Measurements from ENCODE around the gene STEAP1B.

STEAP1B gene

DNA sequence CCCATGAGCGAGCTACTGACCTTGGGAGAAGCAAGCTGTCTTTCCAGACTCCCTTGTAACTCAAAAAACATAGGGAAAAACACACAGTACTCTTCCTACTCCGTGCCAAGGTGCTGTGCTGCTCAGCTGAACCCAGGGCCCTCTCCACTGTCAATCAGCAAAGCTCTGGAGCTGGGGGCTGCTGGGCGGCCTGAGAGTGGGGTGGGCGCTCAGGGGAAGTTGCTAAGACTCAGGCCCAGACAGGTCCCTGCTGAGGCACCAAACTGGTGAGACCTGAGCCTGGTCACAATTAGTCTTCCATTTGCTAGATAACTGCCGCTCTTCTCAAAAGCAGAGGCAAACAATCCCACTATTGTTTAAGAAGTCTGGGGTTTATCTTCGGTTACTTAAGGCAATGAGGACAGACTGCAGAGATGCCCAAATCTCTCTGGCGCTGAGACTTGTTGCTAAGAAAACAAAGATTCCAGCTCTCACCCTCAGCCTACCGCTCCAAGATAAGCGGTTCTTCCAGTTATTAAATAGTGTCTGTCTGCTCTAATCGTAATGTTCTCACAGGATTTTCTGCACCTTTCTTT is 22.0 kb downstream of the STEAP1B start:
- ChIA-PET POLR2A (no interaction called here), CTCF (interaction anchor here (1.4 to 11.3 kb wide), 3 partner anchors 11 to 370 kb away, joined by 3 to 232 read pairs (median 4); no protein-coding TSS in a partner anchor)
- TF ChIP-seq, protein P1, sequence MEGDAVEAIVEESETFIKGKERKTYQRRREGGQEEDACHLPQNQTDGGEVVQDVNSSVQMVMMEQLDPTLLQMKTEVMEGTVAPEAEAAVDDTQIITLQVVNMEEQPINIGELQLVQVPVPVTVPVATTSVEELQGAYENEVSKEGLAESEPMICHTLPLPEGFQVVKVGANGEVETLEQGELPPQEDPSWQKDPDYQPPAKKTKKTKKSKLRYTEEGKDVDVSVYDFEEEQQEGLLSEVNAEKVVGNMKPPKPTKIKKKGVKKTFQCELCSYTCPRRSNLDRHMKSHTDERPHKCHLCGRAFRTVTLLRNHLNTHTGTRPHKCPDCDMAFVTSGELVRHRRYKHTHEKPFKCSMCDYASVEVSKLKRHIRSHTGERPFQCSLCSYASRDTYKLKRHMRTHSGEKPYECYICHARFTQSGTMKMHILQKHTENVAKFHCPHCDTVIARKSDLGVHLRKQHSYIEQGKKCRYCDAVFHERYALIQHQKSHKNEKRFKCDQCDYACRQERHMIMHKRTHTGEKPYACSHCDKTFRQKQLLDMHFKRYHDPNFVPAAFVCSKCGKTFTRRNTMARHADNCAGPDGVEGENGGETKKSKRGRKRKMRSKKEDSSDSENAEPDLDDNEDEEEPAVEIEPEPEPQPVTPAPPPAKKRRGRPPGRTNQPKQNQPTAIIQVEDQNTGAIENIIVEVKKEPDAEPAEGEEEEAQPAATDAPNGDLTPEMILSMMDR (IDR thresholded peaks at IDR 0.05; ENCODE audit: insufficient read depth, low read length, missing control alignments), result no peak
- no peak for DNase-seq (ENCODE audit: low read depth, low spot score)
- H3K4me3 ChIP-seq (ENCODE audit: low read depth, low read length), result no peak overlapping the region

DNA sequence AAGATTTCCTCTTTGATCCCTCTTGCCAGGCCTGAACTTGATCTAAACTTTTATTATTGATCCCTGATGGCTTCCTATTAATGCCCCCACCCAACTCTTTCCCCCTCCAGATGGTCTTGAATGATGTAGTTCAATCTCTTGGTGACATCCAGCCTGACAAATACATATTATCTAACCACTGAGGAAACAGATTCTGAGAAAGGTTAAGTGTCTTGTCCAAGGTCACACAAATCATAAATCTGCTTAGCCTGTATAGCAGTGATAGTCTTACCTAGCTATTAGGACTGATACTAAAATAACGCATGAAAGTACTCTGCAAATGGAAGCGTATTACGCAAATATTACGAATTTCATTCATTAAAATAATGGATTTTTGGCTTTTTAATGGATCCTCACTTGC is 22.7 kb downstream of the STEAP1B start:
- CTCF ChIA-PET, result interaction anchor here (11.3 kb wide), 1 partner anchor 370 kb away, joined by 232 read pairs; no protein-coding TSS in a partner anchor
- no peak overlapping the region for H3K4me3 ChIP-seq (ENCODE audit: low read depth, low read length)
- TF ChIP-seq, protein P1 (IDR thresholded peaks at IDR 0.05; ENCODE audit: insufficient read depth, low read length, missing control alignments), result no peak
- DNase-seq (ENCODE audit: low read depth, low spot score), result no peak
- POLR2A ChIA-PET, result no interaction called here

DNA sequence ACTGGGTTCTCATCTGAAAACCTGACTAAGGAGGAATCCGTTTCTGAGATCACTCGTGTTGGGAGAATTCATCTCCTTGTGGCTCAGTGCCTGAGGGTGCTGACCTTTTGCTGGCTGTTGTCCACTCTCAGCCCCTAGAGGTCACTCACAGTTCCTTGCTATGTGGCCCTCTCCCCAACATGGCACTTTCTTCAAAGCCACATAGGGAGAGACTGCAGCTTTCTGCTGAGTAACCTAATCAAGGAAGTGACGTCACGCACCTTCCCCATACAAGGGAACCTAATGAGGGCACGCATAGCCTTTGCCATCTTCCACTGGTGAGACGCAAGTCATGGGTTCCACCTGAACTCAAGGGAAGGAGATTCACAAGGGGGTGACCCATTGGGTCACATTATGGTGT is 23.2 kb downstream of the STEAP1B start:
- ChIA-PET POLR2A (no interaction called here), CTCF (interaction anchor here (11.3 kb wide), 1 partner anchor 369 kb away, joined by 232 read pairs; no protein-coding TSS in a partner anchor)
- DNase-seq (ENCODE audit: low read depth, low spot score), result no peak

DNA sequence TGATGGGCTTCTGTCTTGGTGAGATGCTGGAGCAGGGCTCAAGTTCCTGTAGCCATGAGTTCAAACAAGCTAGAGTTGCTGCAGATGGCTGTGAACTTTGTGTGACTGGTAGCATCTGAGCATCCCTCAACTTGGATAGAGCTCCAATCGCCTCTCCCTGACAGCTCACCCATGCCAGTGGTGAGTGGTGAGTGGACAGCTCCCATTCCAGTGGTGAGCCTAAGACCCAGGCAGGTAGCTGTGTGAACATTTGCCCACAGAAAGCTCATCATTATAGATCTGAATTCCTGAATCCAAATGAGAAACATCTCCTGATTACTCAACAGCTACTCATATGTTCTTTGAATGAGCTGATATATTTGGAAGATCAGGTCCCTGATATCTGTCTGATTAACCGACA is 25.3 kb downstream of the STEAP1B start:
- no peak for DNase-seq (ENCODE audit: low read depth, low spot score)
- ChIA-PET POLR2A (no interaction called here), CTCF (interaction anchor here (1.0 to 2.0 kb wide), 3 partner anchors 363 to 371 kb away, joined by 3 to 19 read pairs (median 3); no protein-coding TSS in a partner anchor)
- no peak overlapping the region for H3K4me3 ChIP-seq (ENCODE audit: low read depth, low read length)
- TF ChIP-seq, protein P1 (IDR thresholded peaks at IDR 0.05; ENCODE audit: insufficient read depth, low read length, missing control alignments), result no peak

More for the DNA sequence above, 23.2 kb downstream of the STEAP1B start:
- TF ChIP-seq, protein P1 (IDR thresholded peaks at IDR 0.05; ENCODE audit: insufficient read depth, low read length, missing control alignments), result no peak
- H3K4me3 ChIP-seq (ENCODE audit: low read depth, low read length), result no peak overlapping the region

DNA sequence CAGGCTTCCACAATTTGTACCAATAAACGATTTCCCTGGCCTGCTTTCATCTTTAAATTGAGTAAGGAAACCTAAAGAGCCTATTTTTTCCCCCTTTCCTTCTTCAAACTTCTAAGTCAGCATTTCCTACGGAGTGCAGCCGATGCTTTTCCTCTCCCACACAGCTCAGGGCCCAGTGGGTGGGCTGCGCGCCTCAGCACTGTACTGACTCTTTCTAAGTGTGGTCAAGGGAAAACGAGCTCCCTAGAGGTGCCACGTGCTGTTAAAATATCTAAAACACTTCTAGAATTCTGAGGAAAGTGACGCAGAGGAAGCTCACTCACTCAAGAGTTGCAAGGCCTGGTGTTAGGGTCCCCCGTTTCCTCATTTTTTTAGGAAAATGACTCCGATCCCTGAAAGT is 29.0 kb downstream of the STEAP1B start:
- ChIA-PET CTCF (interaction anchor here (0.7 to 1.5 kb wide), 4 partner anchors 12 to 45 kb away, joined by 3 read pairs; no protein-coding TSS in a partner anchor), POLR2A (no interaction called here)
- no peak overlapping the region for H3K4me3 ChIP-seq (ENCODE audit: low read depth, low read length)
- DNase-seq (ENCODE audit: low read depth, low spot score), result no peak
- TF ChIP-seq, protein P1 (IDR thresholded peaks at IDR 0.05; ENCODE audit: insufficient read depth, low read length, missing control alignments), result no peak

DNA sequence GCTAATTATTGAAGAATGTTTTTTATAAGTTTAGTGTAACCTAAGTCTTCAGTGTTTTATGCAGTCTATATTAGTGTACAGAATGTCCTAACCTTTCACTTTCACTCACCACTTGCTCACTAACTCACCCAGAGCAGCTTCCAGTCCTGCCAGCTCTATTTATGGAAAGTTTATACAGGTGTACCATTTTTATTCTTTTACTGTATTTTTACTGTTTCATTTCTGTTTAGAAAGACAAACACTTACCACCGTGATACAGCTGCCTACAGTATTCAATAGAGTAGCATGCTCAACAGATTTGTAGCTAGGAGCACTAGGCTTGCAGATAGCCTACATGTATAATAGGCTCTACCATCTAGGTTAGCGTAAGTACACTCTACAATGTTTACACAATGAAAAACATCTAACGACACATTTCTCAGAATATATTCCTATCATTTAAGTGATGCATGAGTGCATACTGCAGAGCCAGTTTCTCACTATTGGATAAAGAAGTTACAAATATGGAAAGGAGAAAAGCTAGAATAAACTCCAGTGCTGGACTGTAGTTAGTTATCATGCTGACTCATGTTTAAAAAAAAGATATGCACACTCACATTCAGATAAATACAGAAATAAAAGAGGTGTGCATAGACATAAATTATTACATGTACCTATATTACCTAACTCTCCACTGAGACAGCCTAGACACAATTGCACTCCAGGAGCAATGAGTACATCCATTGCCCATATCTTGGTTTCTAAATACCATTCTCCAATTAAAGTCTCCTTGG is 30.4 kb downstream of the STEAP1B start:
- no peak overlapping the region for H3K4me3 ChIP-seq (ENCODE audit: low read depth, low read length)
- no peak for DNase-seq (ENCODE audit: low read depth, low spot score)
- TF ChIP-seq, protein P1 (IDR thresholded peaks at IDR 0.05; ENCODE audit: insufficient read depth, low read length, missing control alignments), result no peak
- ChIA-PET CTCF (interaction anchor here (1.2 to 2.3 kb wide), 2 partner anchors 9 to 17 kb away, joined by 3 to 4 read pairs; no protein-coding TSS in a partner anchor), POLR2A (no interaction called here)

Data from AG04449 (cell line).